Left forelimb (tissue), 1 donor: ENCODE data around the gene DYNLL2.
A peak's percentile ranks its signal among the peaks of the same experiment; 100 is the strongest.
"Not testable (repeated sequence)": the region's sequence is repeated elsewhere in the genome, so short reads cannot be mapped to it uniquely, and the experiment has no call there.

ENCODE experiments used
- DNase-seq: peaks from one replicate; pipeline ENCODE4 v3.0.0-alpha.2; 2018; ENCODE audit warnings: low spot score

The DYNLL2 gene

GRCh38 chr17:58082870-58083490, at the start of gene DYNLL2:
Gene DYNLL2 (plus strand): TSS chr17:58083419. CDS start chr17:58087091, 3,672 bp downstream.
- DNase-seq: peak; percentile 98

DNA sequence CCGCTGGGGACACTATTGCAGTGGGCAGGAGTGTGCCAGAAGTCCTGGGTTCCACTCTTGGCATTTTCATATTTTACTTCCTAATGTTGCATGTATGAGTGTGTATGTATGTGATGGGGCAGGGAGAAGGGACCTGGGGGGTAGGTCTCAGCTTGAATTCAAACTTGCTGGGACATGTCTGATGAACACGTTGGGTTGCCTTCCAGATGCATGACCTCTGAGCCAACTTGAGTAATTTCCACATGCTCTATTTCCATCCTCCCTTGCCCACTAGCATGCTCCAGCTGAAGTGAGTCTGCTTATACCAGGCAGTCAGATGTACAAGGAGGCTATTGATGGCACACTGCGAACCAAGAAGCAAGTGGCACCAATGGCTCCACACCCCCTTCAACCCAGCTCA, 43.2 kb upstream of the DYNLL2 start:
- DNase-seq: no peak

GRCh38 chr17:58040386-58040785, 42.8 kb upstream of the DYNLL2 start:
- no peak for DNase-seq

DNA sequence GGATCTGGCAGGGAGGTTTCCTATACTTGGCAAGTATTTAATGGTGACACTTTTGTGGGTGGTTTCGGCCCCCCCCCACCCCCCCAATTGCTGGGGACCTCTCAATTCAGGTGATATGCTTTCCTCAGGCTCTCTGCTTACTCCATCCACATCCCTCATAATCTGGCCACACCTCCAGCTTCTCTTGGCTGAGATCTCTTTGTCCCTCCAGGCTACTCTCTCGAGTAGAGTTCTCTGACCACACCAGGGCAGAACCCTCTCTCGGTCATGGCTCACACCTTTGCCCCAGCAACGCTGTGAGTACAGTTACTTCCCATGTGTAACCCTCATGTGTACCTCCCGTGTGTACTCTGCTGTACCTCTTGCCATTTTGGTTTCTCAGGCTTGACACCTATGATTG, 42.1 kb upstream of the DYNLL2 start:
- no peak for DNase-seq

DNA sequence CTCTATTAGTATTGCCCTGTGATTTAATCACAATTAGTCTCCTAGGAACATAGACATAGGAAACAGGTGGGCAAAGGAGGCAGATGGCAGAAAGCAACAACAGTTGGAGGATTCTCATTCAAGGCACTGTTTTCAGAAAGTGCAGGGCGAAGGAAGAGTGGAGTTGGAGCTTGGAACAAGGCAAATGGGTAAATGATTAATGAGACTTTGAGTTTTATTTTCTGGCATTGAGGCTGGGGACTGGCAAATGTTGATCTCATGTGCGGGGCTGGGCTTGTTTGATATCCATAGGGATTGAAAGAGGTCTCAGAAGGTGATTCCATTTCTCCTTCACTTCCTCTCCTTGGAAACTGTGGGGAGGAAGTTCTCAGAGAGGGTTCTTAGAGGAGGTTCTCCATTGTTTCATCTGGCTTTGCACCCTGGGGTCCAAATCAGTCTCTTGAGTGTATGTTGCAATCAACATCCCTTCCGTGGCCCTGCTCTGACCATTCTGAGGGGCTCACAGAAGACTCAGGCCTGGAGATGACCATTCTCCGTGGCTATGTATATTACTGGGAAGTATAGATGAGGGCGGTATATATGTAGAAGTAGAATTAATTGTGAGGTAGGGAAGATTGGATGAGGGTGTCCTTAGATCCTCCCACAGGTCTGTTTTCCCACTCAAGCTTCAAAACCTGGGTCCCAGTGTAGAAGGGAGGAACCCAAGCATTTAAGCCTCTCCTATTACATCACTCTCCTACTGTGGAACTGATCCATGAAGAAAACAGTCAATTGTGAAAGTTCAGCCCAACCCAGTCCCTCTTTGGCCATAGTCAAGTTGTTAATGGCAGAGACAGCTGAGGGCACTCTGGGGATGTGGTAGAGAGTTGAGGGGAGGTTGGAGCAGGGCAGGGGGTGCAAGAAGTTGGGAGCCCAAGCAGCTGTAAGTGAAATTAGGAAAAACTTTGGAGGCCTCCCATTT, 39.7 kb upstream of the DYNLL2 start:
- DNase-seq: no peak

DNA sequence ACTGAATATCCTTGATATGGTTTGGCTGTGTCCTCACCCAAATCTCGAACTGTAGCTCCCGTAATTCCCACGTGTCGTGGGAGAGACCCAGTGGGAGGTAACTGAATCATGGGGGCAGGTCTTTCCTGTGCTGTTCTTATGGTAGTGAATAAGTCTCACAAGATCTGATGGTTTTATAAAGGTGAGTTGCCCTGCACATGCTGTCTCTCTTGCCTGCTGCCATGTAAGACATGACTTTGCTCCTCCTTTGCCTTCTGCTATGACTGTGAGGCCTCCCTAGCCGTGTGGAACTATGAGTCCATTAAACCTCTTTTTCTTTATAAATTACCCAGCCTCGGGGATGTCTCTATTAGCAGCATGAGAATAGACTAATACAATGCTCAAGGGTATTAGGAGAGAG, 39.0 kb upstream of the DYNLL2 start:
- not testable (repeated sequence) for DNase-seq

DNA sequence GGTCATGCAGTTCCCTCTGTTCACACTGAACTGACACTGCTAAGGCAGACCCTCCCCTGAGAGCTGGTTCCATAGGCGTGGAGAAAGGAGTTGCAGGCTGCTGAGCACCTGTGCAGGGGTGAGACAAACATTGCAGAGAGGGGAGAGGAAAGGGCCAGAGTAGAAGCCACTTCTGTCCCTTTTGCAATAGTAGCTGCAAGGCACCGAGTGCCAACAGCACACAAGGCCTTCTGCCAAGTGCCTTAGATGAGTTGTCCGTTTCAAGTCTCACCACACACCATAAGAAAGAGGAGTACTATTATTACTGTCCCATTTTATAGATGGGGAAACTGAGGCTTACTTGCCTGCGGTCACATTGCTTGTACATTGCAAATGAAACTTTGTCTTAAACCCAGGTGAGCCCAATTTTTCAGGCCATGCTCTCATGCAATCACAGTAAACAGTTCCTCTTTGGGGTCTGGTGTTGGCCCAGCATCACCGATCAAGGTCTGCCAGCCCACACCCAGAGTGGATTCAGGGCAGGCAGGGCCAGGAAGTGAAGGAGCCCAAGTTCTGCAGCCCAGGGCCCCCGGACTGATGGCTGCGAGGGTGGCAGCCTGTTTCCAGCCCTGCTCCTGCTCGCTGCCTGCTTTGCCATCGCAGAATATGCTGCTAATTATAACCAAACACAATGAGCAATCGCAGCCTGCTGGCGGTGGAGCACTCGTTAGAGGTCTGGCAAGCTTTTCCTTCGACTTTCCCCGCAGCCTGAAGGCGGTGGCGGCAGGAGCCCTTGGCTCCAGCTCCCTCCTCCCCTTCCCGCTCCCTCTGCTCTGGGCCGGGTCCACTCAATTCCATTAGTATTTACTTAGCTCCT, 36.8 kb upstream of the DYNLL2 start:
- DNase-seq: no peak

GRCh38 chr17:58047376-58048150, 35.7 kb upstream of the DYNLL2 start:
- no peak for DNase-seq

DNA sequence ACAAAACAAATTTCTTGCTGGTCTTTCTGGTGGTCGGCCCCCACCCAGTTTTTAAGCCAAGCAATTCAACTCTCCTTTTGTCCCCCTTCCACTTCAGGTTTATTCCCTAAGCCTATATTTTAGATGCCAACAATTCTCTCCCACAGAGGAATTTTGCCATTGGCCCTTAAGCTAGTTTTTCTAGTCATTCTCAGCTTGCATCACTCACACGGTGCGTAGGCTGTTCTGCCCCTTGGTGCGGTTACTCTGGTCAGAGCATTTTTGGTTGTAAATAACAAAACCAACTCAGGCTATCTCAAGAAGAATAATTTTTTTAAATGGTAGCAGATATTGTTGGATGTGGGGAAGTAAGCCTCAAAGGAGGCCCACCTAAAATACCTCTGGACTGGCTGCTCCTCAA, 33.7 kb upstream of the DYNLL2 start:
- no peak for DNase-seq

DNA sequence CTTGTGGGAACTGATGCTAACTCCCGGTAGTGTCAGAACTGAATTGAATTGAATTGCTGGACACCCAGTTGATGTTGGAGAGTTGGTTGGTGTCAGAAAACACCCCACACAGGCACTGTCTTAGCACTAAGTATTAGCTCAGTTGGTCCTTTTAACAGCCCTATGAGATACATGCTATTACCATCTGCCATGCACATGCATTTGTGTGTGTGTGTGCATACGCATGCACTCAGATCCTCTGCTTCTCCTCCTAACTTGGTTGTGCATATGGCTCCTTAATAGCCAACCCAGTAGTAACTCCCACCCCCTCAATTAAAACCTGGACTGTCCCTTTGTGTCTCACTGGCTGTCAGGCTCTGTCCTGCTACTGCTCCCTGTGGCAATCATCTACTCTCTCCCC, 32.3 kb upstream of the DYNLL2 start:
- no peak for DNase-seq

GRCh38 chr17:58051468-58051867, 31.8 kb upstream of the DYNLL2 start:
- no peak for DNase-seq

GRCh38 chr17:58052407-58052806, 30.8 kb upstream of the DYNLL2 start:
- no peak for DNase-seq

GRCh38 chr17:58052945-58053715, 30.1 kb upstream of the DYNLL2 start:
- no peak for DNase-seq

DNA sequence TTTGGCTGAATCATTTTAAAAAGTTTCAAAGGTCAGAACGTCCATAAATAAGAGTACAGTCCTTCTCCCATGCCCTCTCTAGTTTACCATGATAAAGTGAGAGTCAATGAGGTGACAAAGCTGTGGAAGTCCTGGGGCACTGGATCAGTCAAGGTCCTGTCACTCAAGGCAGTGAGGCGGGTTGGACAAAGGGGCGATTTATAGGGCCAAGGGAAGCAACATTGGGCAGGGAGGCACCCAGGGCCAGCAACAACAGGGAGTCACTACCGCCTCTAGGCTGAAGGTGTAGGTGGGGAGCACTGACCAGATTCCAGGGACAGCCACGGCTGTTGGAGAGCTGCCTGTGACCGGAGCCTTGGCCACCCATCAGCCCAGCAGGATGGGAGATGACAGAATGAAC, 28.6 kb upstream of the DYNLL2 start:
- DNase-seq: no peak

DNA sequence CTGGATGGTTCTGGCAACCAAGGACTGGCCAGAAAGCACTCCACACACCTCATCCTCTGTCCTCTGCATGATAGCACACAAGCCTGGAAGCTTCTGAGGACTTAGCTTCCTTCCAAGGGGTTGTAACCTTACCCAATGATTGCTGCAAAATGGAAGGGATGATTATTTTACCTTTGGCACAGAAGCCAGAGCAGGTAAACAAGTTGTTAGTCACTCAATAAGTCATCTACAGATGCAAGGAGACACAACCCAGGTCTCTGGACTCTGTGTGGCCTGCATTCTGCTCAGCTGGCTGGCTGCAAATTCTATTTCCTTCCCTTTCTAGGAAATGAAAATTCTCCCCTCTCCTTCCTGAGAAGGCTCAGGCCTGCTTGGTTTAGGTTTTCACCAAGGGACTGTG, 26.7 kb upstream of the DYNLL2 start:
- DNase-seq: no peak

DNA sequence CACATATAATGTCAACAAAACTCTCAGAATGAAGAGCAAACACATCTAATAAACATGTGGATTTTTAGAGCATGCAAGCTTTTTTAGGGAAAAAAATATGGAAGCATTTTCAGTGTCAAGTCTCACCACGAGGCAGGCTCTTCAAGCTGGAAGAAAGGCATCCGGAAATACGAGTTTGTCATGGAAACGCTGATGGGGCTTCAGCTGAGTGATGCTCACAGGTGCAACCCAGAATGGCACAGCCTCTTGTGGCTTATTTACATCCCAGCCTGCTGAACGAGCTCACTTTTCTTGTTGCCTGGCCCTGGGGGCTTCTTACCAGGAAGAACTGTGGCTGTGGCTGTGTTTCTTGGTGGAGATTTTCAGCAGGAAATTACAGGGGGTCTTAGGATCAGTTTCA, 24.1 kb upstream of the DYNLL2 start:
- DNase-seq: no peak

DNA sequence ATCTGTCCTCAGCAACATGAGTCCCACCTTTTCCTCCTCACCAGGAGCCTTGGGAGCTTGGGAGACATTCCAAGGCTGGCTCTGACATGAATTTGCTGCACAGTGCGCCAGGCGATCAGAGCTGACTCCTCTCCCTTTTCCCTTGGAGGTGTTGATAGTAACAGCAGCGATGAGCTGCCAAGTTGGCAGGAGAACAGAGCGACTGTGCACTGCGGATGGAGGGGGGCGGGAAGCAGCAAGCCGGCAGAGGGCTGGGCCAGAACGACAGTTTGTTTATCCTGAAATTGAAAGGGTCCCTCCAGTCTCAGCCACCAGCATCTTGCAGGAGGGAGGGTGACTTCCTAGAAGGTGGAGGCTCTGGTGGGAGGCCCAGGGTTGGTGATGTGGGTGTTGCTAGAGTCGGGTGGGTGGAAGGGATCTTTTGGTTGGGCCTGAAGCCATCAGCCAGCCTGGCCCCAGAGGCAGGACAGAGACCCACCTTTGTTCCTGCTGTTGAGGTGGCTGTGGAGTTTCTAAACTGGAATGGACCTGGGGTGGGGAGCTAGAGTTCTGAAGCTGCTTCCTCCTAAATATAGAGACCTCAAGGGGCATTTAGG, 22.5 kb upstream of the DYNLL2 start:
- DNase-seq: no peak

DNA sequence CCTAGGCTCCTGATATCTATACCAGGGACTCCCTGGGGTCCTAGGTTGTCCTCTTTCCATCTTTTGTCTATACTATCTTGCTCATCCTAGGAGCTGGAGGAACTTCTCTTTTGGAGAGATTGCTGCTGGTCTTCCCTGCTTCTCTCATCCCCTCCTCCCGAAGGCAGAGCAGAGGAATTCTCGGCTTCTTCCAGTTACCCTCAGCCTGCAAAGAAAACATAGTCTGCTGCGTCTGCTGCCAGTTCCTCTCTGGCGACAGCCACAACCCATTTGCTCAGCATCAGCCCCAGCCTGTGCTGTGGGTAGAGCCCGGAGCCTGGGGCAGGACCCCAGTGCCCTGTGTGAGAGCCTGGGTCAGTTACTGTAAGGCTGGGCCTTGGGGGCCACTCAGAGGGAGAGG, 21.5 kb upstream of the DYNLL2 start:
- no peak for DNase-seq

- DNase-seq: no peak
These were observed 18.0 kb upstream of the DYNLL2 start for GRCh38 chr17:58065238-58065637.

DNA sequence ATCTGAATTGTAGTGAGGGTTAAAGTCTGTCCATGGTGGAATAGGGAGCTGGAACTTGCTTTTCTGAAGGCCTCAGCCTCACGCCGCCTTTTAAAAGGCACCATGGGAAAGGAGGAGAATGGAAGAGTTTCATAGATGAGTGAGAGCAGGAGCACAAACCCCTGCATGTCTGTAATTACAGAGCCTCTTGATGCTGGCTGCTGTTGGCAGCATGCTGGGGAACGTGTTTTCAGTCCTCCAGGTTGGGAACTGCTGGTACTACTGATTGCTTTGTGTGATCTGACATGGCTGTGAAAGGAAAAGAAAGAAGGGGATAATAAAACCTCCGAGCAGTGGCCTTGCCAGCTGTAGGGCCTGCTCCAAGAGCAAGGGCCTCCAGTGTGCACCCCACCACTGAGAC, 16.8 kb upstream of the DYNLL2 start:
- no peak for DNase-seq

DNA sequence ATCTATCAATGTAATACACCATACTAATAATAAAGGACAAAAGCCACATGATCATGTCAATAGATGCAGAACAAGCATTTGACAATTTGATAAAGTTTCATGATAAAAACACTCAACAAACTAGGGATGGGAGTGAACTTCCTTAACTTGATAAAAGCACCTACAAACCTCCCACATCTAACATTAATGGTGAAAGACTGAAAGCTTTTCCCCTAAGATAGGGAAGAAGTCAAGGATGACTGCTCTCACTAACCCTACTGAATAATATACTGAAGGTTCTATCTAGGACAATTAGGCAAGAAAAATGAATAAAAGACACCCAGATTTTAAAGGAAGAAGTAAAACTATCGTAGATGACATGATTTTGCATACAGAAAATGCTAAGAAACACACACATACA, 10.4 kb upstream of the DYNLL2 start:
- no peak for DNase-seq
